ENCODE data around the gene TPST1. TPM values are rescaled to one million over a fixed set of nuclear protein-coding genes. Genes with fewer than 3 reads are reported as not detected.
"Not testable (repeated sequence)": the region's sequence is repeated elsewhere in the genome, so short reads cannot be mapped to it uniquely, and the experiment has no call there.

The TPST1 gene
- total RNA-seq, 1 donor from 2014 or later, result 21.1 TPM

DNA sequence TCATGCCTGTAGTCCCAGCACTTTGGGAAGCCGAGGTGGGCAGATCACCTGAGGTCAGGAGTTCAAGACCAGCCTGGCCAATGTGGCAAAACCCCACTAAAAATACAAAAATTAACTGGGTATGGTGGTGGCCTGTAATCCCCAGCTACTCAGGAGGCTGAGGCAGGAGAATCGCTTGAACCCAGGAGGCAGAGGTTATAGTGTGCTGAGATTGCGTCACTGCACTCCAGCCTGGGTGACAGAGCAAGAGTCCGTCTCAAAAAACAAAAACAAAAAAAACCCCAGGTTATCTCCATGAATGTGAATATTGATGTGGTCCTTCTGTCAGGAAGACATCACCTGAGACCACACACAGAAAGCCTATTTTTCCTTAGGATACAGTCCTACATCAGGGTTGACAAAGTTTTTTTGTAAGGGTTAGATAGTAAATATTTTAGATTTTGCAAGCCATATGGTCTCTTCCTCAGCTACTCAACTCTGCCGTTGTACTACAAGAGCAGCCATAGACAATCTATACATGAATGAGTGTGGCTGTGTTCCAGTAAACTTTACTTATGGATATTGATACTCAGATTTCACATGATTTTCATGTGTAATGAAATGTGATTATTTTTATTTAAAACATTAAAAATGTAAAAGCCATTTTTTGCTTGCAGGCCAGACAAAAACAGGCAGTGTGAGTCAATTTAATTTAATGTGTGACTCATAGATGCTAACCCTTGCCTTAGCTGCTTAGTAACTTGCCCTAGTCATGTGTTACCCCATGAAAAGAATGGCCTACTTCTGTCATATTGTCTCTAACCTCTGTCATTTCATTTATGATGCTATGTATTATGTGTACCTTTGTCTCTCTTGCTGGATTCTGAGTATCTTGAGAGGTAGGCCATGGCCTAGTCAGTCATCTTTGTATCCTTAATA lies 78.1 kb downstream of the TPST1 start:
- no peak for DNase-seq (ENCODE audit: low spot score)

DNA sequence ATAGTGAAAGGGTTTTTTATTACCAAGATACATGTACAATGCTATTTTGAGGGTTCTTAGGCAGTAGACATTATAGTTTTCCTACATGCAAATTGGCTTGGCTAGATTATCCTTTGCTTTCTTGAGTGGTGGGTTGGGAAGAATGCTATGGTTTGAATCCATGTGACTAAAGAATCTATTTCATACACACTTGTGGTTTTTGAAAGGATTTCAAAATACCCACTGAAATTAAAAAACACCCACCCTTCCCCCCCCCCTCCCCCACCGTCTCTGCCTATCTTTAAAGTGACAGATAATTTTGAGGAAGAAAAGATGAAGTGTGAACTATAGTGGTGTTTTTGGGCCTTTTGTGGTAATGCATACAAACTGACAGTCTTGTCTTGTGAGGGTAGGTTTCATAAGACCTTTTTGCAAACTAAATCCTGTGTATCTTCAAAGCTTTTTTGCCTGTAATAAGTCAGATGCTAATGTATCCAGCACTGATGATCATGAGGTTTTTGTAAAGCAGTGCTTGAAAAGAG lies 90.9 kb downstream of the TPST1 start:
- no peak for DNase-seq (ENCODE audit: low spot score)

DNA sequence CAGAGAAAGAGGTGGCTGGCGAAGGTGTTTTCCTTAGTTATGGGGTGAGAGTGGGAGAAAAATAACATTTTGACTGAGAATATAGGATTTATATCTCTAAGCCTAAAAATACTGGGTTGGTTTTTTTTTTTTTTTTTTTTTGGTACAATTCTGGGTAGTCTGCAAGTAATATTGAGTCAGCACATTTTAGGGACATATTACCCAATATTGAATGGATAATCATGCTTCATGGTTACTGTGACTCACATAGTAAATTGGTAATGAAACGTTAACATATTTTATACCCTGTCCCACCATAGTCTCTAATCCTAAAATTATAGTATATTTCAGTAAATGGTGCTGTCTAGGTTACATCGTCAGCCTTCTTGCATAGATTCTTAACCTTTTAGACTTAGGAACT lies 91.4 kb downstream of the TPST1 start:
- no peak for DNase-seq (ENCODE audit: low spot score)

DNA sequence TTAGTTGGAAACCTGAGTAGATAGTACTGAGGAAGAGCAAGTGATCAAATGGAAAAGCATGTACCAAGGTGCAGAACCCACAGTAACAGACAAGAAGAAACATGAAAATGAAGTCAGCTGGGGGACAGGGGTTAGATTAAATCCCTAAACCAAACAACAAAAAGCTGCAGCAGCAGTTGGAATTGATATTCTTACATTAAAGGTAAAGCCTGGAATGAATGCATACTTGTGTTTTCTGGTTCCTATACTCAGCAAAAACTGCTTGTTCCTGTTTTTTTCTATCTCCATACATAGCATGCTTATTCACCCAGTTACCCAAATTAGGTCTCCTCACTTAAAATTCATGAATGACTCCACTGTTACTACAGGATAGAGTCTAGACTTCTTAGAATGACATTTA lies 92.4 kb downstream of the TPST1 start:
- no peak for DNase-seq (ENCODE audit: low spot score)

DNA sequence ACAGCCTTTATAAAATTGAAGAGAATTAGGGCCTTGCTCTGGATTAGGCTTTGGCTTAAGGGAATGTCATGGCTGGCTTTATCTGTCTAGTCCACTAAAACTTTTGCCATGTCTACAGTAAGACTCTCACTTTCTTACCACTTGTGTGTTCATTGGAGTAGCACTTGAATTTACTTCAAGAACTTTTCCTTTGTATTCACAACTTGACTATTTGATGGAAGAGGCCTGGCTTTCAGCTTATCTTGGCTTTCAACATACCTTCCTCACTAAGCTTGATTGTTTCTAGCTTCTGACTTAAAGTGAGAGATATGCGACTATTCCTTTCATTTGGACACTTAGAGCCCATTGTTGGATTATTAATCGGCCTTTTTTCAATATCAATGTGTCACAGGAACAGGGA lies 96.1 kb downstream of the TPST1 start:
- DNase-seq (ENCODE audit: low spot score), result no peak

DNA sequence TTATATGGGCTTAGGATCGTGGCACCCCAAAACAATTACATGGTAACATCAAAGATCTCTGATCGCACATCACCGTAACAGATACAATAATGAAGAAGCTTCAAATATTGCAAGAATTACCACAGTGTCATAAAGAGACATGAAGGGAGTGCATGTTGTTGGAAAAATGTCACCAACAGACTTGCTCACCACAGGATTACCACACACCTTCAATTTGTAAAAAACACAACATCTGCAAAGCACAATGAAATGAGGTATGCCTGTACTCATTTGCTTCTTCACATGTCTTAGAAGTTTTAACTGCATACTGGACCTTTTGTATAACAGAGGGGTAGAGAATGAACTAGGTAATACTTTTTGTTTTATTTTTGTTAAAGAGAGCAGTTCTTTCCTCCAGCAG lies 96.6 kb downstream of the TPST1 start:
- no peak for DNase-seq (ENCODE audit: low spot score)

DNA sequence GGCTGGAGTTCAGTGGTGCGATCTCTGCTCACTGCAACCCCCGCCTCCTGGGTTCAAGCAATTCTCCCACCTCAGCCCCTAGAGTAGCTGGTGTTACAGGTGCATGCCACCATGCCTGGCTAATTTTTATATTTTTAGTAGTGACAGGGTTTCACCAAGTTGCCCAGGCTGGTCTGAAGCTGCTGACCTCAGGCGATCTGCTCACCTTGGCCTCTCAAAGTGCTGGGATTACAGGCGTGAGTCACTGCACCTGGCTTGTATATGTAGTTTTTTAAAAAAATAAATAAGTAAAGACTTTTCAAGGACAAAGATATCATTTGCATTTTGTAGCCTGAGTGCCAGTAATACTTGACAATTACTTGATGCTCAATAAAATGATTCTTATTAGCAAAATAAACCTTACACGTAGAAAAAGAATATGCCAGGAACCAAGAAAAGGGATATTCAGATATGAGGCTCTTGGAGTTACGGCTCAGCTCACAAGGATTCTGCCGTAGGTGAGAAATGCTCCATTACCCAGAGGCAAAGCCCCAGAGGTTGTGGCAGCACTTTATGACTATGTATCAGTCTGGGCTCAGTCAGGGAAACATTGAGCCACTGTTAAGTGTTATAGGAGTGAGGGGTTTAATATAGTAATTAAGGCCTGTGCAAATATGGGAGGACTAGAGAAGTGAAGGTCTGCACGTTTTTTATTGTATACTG lies 98.5 kb downstream of the TPST1 start:
- DNase-seq (ENCODE audit: low spot score), result no peak

DNA sequence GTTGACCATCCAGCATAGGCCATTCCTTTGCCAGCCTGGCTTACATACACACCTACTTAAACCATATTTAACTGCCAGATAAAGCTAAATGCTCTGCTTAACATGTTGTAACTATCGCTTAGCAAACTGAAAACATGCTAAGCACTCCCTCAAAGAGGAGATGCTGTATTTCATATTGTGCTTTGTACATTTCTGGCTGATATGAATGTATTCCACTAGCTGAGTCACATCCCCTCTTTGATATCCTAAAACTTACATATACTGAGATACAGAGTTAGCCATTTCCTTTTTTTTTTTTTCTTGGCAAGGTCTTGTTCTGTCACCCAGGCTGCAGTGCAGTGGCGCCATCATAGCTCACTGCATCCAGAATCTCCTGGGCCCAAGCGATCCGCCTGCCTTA lies 99.4 kb downstream of the TPST1 start:
- no peak for DNase-seq (ENCODE audit: low spot score)

DNA sequence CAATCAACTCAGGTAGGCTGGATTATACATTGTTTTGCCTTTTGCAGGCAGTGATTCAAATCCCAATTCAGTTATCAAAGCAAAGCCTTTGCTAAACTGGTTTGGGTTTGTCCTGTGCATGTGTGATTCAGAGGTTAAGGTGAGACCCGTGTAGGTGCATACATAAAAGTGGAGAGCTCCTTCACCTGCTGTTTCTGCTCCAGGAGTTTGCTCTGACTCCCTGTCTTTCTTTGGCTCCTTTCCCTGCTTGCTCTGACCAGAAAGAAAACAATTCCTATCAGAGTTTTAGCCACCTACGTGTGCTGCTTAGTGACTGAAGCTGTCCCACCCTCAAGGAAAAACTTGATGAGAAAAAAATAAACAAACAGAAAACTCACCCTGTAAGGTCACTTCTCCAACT lies 101.1 kb downstream of the TPST1 start:
- DNase-seq (ENCODE audit: low spot score), result no peak

DNA sequence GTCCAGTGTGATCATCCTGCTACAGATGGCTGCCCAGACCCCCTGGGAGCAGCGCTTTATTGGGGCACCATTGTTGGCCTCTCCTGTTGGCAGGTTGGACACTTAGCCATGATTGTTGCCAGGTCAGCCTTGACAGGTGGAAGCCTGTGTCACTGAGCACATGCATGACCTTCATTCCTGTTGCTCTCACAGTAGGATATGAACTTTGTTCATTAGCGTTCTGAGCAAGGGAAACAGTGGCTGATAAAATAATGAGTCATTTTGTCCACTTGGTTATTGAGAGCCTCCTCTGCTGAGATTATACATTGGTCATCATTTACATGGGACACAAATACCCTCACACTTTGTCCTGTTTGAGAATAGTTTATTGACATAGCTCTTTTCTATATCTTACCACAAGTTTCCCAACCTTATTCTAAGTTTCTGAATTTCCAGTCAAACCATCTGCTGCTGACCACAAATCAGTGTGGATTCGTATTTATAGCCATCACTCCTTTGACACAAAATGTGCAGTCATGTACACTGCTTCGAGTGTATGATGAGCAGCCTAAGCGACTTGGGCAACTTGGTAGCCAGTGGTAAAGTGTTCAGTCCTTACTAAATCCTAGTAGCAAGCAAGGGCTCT lies 102.6 kb downstream of the TPST1 start:
- no peak for DNase-seq (ENCODE audit: low spot score)

DNA sequence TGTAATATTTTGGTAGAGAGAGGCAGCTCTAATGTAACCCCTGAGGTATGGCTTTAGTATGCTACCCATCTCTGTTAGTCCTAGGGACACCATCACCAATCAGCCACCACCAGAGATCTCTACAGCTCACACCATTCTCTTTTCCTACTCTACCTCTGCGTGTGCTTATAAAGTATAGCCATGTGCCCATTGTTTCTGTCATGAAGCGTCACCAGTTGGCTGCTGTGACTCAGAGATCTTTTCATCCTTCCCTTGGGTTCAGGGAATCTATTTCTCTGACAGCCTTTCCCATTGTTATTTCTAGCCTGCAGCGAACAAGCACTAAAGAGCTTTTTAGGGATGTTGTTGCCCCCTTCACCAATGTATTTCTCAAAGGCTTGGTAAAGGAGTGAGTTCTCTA lies 103.3 kb downstream of the TPST1 start:
- no peak for DNase-seq (ENCODE audit: low spot score)

DNA sequence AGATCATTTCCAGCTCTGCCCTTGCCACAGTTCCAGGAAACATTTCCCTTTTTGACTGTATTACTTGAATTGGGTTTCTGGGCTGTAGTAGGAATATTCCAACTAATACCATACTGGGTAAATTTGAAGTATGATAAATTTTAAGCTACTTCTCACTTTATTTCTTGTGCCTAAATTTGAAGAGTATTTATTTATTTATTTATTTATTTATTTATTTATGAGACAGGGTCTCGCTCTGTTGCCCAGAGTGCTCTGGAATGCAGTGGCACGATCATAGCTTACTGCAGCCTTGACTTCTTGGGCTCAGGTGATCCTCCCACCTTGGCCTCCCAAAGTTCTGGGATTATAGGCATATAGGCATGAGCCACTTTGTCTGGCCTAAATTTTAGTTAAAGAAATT lies 105.5 kb downstream of the TPST1 start:
- no peak for DNase-seq (ENCODE audit: low spot score)

DNA sequence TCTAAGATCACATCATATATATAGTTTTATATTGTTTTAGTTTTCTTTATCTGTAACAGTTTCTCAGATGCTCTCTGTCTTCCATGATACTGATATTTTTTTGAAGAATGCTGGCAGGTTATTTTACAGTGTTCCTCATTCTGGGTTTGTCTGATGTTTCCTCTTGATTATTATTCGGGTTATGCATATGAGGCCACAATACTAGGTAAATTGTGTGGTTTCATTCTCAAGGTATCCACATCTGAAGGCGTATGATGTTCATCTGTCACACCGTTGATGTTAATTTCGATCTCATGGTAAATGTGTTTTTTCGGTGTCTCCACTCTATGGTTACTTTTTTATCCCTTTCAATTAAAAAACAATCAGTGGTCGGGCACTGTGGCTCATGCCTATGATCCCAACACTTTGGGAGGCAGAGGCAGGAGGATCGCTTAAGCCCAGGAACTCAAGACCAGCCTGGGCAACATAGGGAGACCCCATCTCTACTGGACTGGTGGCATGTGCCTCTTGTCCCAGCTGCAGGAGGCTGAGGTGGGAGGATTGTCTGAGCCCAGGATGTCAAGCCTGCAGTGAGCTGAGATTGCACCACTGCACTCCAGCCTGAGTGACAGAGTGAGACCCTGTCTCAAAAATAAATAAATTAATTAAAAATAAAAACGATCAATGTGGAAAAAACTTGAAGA lies 108.9 kb downstream of the TPST1 start:
- DNase-seq (ENCODE audit: low spot score), result no peak

DNA sequence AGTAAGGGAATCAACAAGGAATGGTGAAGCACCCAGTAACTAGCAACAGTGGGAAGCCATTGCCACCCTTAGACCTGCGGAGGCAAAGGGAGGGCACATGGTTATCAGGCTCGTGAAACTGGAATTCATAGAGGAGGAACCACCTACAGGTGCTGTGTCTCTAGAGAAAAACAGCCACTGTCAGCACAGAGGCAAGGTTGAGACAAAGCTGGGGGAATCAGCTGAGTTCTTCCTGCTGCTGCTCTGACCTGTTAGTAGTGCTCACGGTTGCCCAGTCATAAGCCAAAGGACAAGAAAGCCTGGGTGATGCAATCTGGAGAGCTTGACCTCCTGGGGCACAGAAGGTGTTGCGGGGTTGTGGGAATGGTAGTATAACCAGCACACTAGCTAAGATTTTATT lies 110.1 kb downstream of the TPST1 start:
- no peak for DNase-seq (ENCODE audit: low spot score)

DNA sequence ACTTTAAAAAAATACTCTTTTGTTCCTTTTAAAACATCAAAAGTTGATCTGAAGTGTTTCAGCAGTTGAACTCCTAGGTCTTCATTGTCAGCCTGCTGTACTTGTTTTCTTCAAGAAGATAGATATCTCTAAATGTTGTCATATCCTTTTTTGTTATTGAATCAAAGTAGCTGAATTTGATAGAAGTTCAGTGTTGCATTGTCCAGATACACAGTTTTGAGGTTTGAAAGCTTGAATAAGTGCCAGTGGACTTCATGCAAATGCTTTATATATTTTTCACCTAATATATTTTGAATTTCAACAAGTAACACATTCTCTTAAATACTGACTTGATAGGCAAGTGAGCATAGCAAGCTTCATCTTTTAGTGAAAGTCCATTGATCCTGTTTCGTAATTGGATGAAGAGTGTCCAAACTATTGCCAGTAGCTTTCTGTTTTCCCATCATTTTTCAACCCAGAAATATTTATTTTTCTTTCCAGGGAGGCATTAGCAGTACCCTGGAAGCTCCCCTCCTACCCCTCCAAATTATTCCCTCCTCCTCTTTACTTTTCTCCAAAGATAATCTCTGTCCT lies 114.4 kb downstream of the TPST1 start:
- no peak for DNase-seq (ENCODE audit: low spot score)

DNA sequence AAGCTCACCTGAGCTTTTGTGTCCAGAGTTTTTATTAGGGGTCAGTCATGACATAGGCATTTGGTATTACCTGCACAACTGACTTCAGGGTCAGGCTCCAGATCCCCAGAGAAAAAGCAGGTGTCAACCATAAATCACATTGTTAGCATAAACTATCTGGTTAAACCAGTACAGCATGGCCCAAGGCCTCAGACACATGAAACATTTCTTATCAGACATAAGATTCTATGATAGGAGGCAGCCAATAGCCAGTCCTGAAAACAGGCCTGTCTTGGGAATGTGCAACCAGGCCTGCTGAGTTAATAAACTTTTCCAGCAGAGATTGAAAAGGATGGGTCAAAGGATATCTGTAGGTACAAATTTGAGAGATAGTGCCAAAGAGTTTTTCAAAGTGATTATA lies 116.1 kb downstream of the TPST1 start:
- no peak for DNase-seq (ENCODE audit: low spot score)

DNA sequence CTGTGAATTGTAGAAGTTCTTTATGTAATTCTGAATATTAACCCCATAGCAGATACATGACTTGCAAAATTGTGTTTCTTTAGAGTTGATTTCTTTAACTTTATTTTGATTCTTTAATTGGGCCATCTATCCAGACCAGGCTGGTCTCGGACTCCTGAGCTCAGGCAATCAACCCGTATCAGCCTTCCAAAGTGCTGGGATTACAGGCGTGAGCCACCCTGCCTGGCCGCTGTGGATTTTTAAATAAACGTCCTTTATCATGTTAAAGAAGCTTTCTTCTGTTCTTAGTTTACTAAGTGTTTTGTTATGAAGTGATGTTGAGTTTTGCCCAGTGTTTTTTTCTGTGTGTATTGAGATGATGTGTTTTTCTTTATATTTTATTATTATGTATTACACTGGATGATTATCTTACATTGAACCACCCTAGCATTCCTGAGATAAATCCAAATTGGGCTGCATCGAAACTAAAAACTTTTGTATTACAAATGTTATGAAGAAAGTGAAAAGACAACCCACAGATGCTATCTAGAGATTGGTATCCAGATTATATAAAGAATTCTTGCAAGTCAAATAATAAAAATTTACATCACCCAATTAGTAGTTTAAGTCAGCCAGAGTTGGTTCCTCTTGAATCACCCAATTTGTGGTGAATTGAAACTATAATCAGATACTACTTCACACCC lies 118.1 kb downstream of the TPST1 start:
- no peak for DNase-seq (ENCODE audit: low spot score)

DNA sequence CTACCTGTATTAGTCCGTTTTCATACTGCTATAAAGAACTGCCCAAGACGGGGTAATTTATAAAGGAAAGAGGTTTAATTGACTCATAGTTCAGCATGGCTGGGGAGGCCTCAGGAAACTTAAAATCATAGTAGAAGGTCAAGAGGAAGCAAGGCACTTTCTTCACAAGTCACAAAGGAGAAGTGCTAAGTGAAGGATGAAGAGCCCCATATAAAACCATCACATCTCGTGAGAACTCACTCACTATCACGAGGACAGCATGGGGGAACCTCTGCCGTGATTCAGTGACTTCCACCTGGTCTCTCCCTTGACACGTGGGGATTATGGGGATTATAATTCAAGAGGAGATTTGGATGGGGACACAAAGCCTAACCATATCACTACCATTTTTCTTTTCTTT lies 119.9 kb downstream of the TPST1 start:
- DNase-seq (ENCODE audit: low spot score), result not testable (repeated sequence)

DNA sequence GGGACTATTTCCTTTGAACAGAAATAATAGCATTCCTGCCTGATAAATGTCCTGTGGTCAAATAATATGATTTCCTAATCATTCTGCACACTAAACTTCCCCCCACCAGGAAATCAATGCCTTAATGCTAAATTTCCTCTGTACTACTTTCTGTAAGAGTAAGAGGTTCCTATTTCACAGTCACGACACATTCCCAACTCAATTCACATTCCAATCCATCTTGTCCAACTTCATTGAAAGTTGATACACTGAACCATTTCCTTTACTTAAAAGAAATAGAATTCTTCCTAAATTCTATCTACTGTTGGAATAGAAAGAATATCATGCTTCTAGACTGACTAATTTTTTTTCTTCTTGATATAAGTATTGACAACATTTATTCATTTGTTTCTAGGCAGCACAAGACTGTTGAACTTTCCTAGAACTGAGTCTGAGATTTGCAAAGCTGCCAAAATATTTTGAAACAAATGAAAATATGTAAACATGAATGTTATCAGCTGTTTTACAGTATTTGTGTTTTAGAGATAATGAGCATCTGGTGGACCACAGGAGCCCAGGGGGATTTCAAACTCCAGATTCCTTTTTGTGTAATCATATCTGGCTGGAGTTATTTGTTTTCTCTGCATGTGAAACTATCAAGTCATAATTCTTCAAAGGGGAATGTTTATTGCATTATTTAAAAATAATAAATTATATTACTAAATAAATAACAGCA lies 121.5 kb downstream of the TPST1 start:
- no peak for DNase-seq (ENCODE audit: low spot score)

DNA sequence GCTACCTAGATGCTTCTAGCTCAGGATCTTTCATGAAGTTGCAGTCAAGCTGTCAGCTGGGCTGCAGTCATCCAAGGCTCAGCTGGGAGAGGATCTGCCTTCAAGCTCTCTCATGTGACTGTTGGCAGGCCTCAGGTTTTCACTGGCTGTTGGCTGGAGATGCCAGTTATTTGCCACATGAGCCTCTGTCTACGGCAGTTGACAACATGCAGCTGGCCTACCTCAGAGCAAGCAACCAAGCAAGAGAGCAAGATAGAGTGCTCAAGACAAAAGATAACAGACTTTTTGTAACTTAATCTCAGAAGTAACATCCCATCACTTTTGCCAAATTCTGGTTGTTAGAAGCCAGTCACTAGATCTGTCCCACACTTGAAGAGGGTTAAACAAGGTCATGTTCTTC lies 125.8 kb downstream of the TPST1 start:
- peak; percentile 69 for DNase-seq (ENCODE audit: low spot score)
